Activated CD8-positive, alpha-beta memory T cell treated with anti-CD3 and anti-CD28 coated beads, Interleukin-2, amount 50 U/mL, for 24 hours (primary cell): Measurements from ENCODE around the gene ADAM17.
A peak's percentile ranks its signal among the peaks of the same experiment; 100 is the strongest.
"Not testable (repeated sequence)": the region's sequence is repeated elsewhere in the genome, so short reads cannot be mapped to it uniquely, and the experiment has no call there.

ENCODE experiments used
- DNase-seq: peaks from one replicate; pipeline ENCODE4 v3.0.0-alpha.2; 2020; ENCODE audit errors: extremely low read depth

The ADAM17 gene

DNA sequence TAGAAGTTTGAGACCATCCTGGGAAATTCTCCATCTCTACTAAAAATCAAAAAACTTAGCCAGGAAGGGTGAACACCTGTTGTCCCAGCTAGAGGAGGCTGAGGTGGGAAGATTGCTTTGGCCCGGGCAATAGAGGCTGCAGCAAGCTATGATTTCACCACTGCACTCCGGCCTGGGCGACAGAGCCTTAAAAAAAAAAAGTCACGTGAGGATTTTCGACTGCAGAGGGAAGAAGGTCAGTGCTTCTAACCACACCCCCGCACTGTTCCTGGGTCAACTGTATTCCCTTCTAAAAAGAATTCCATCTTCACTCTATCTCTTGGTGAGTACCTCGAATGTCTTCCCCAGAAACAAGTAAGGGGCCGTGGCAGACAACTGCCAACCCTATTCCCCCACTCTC lies 31.3 kb downstream of the ADAM17 start:
- no peak for DNase-seq

GRCh38 chr2:9519250-9519649 lies 36.4 kb downstream of the ADAM17 start:
- DNase-seq = no peak

- DNase-seq = no peak
These were observed 36.9 kb downstream of the ADAM17 start for GRCh38 chr2:9518780-9519179.

DNA sequence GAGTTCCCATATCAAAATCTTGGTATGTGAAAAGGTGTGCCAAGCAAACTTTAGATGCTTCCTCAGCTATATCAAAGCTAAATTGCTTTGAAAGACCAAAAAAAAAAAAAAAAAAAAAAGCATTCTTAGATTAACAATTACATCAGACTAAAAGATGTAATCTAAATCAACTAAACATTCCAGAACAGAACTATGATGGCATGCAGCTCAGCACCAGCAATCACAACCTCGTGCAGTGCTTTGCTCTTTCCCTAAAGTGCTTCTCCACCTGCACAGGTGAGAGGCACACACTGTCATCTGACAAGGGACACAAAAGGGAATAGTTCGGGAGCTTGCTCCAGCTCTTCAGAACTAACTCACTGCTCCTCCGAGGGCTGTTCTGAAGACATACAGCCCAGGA lies 37.5 kb downstream of the ADAM17 start:
- DNase-seq = no peak

GRCh38 chr2:9517118-9517782 lies 38.4 kb downstream of the ADAM17 start:
- DNase-seq = no peak

GRCh38 chr2:9513946-9514345 lies 41.7 kb downstream of the ADAM17 start:
- not testable (repeated sequence) for DNase-seq

DNA sequence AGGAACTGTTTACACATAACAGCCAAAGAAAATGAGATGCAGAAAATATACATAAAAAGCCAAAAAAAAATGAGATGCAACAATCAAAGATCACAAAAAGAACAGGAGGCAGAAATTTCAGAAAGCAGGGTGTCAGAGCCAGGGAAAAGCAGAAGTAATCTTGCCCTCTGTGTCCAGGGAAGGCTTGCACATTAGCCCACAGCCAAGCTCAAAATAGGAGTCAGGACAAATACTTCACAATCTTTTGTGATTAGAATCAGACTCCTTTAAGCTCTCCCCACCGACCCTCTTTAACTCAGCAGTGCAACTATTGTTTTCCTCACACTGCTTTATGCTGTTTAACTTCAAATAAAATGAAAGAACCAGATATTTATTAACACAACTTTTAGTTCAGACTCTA lies 46.7 kb downstream of the ADAM17 start:
- DNase-seq = no peak

GRCh38 chr2:9498210-9498609 lies 57.4 kb downstream of the ADAM17 start:
- DNase-seq = no peak

GRCh38 chr2:9497017-9497416 lies 58.6 kb downstream of the ADAM17 start:
- DNase-seq = no peak

GRCh38 chr2:9494081-9494480 lies 61.5 kb downstream of the ADAM17 start:
- DNase-seq = no peak

- no peak for DNase-seq
These were observed 62.2 kb downstream of the ADAM17 start for GRCh38 chr2:9493478-9493877.

DNA sequence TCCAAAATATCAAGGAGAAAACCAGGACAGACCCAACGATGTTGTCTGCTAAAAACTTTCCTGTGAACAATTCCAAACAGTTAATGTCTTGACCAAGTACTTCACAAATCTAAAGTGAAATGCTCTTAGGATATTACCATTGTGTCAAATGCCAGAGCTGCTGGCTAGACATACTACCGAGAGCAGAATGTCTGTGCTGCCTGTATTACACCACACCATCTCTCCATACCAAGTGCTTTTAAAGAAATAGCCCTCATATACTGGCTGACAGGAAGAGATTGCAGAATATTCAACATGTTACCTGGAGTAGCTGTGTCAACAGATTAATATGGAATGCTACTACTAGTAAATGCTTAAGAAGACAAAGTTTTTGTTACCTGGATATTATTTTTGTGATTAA lies 62.7 kb downstream of the ADAM17 start:
- no peak for DNase-seq

DNA sequence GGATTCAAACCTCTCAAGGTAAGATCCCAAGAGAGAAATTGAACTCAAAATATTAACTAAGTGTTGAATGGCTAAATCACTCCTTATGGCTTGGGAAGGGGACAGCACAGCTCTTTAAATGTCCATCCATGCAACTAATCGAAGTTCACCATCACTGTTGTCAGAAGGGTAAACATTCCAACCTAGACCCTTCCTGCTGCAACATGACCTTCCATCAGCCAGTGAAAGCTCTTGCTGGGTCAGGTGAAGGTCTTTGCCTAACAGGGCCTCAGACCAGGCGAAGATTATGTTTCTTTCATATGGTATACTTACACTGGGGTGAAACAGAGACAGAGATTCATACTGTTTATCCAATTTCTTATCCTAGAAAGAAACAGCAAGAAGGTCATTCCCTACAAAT lies 64.8 kb downstream of the ADAM17 start:
- no peak for DNase-seq

- DNase-seq = no peak
These were observed 66.8 kb downstream of the ADAM17 start for GRCh38 chr2:9488583-9489547.

DNA sequence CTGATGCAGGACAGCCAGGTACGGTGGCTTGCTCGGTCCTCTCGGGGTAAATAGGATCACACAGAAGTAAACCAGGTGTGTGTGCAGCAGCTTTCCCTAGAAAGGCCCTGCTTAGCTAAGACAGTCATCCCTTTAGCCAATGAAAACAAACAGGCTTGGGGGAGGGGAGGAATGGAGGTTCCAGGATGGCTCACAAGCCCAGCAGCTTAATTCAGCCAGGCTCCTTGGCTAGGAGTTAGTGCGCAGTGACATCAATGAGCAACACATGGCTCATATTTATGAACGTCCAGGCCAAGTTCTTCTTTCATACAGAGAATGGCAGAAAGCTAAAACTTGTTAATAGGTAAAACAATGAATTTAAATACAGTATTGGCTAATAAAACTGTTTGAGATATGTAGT lies 71.1 kb downstream of the ADAM17 start:
- no peak for DNase-seq

GRCh38 chr2:9483107-9483506 lies 72.5 kb downstream of the ADAM17 start:
- no peak for DNase-seq

GRCh38 chr2:9480157-9480556 lies 75.5 kb downstream of the ADAM17 start:
- no peak for DNase-seq

DNA sequence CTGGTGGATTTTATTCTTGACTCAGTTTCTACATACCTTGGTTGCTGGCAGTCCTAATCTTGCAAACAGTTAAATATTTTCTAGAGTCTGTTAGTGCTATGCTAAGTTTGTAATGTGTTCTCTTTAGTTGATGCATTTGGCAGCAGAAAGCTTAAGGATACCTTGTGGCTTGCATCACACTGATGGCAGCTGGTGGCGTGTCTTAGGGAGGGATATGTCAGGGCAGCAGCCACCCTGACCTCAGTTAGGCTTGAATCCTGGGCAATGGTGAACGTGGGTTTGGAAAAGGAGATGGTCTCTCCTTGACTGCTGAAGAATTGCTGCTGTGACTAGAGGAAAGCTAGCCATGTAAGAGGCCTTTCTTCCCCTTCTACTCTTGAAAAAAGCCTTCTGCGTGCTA lies 77.1 kb downstream of the ADAM17 start:
- DNase-seq = no peak

DNA sequence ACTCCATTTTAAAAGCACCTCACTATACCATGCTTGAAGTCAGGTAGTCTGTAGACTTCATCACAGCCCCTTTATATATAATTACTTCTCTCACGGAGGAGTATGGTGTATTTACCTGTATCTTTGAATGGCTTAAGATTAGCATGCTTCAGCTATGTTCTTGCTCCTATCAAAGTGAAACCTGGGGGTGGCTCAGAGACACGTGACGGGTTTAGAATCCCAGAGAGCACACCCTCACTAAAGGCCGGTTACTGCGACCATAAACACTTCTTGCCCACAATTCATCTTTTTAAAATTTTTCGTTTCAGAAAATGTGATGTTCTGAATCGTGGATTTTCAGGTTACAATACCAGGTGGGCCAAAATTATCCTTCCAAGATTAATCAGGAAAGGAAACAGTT lies 77.7 kb downstream of the ADAM17 start:
- no peak for DNase-seq

DNA sequence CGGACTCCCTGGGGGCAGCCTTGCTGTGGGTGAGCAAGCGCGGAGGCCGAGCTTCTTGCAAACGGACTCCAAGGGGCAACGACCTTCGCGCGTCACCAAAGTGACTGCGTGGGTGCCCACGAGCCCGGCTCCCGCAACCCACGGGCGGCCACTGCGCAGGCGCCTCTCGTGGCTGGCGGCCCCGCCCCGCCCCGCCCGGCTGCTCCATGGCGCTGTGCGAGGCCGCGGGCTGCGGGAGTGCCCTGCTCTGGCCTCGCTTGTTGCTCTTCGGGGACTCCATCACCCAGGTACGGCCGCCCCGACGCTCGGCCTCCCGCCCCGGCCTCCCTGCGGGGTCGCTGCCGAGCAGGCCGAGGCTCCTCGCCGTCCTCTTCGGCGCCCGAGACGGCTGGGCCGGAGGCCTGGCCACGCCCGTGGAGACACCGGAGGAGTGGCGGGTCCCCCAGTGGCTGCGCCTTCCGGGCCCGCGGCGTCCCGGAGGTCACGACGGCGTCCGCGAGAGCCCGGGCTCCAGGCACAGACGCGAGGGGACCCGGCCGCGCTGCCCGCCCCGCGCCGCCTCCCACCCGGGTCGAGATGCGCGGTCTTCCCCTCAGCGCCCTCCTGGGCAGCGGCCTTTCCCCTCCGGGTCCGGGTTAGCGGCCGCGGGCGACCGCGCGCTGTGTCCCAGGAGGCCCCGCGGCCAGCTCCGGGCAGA lies 81.1 kb downstream of the ADAM17 start, which contains the start of gene IAH1:
IAH1 (plus strand) TSS at position 191 of the 697 bp plus-strand sequence; CDS start at position 207, 16 bp downstream.
- DNase-seq = peak; percentile 34

DNA sequence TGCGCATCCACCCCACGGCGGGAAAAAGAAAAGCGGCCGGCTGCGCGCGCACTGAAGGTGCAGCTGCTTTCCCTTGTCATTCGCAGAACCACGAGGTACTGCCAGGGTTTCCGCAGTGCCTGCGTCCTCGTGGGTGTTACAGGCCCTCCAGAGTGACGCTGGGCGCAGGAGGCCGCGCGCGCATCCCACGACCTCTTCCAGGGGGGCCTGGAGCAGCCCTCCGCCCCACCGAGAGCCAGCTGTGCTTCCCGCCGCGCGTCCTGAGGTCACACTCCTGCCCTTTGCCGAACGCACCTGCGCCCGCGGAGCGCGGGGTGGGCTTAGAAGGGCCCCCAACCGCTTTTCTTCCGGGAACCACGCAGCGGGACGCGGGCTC lies 81.7 kb downstream of the ADAM17 start:
- peak; percentile 14 for DNase-seq

DNA sequence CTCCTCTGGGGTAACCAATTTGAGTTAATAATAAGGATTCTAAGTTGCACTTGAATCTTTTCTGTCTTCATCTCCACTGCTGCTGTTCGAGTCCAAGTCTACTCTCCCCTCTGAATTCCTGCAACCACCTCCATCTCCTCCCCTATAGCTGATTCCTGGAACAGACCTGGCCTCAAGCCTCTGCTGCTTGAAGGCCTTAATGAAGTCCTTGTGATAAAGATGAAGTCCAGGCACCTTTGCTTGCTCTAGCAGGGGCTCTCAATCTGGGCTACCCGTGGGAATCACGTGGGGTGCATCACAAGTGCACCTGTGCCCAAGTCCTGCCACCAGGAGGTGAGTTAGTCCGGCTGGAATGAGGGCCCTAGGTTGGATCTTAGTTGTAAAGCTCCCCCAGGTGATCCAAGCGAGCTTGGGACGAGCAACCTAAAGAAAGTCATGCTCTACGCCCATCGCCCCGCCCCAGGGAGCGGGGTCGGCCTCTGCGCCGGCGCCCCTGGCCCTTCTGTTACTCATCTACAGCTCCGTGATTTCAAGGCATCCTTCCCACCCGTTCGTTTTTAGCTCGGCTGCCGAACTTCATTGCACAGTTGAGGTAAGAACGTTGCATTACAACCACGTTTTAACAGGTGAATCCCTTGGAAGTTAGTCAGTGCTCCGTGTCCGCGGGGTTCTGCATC lies 82.2 kb downstream of the ADAM17 start:
- DNase-seq = no peak
